PC-9 (cell line): ENCODE measurements around the gene PLA2G2D. TPM values are rescaled to one million over a fixed set of nuclear protein-coding genes. Genes with fewer than 3 reads are reported as not detected.

ENCODE experiments used
- BruUV-seq: library from RNA; stranded (reverse); fragments of 400-500 nt; replicated peaks from 2 replicates; lab custom pipeline; 2021; lab: Mats Ljungman, UMichigan
- CTCF ChIA-PET: fragments of 300-600 bp; sonication (Branson Sonifier 250); formaldehyde crosslinking; loops from one replicate; lab custom pipeline; 2022; ENCODE audit warnings: antibody characterized with exemption; lab: Charles Lee
- POLR2A ChIA-PET: fragments of 300-600 bp; sonication (Branson Sonifier 250); formaldehyde crosslinking; loops from one replicate; lab custom pipeline; 2022; ENCODE audit warnings: antibody characterized with exemption; ENCODE audit not compliant: unreplicated experiment; lab: Charles Lee
- DNase-seq, 2 experiments: peaks; one replicate each; pipeline versions ENCODE4 v3.0.0 to v3.0.0-alpha.2; 2015 to 2022; ENCODE audit warnings: mixed read lengths in 1 of 2
- H2AFZ ChIP-seq: fragments of 200-600 bp; sonication (generic); 2 replicates; pipeline ENCODE4 v1.8.1; 2017; ENCODE audit warnings: antibody characterized with exemption
- H3F3A ChIP-seq: fragments of 200-600 bp; sonication (generic); 2 replicates; pipeline ENCODE4 v1.8.1; 2017; ENCODE audit warnings: antibody characterized with exemption, mild to moderate bottlenecking, low read depth; ENCODE audit not compliant: insufficient read depth
- H3K27ac ChIP-seq: fragments of 200-600 bp; sonication (generic); 2 replicates; pipeline ENCODE4 v1.6.1; 2016; ENCODE audit warnings: mixed run types
- H3K27me3 ChIP-seq: fragments of 200-600 bp; sonication (generic); 2 replicates; pipeline ENCODE4 v1.6.1; 2016; ENCODE audit warnings: low read depth, mixed run types; ENCODE audit not compliant: insufficient read depth
- H3K36me3 ChIP-seq: fragments of 200-600 bp; sonication (generic); 2 replicates; pipeline ENCODE4 v1.6.1; 2016; ENCODE audit warnings: low read depth, mixed run types
- H3K4me1 ChIP-seq: fragments of 200-600 bp; sonication (generic); replicated peaks from 2 replicates; pipeline ENCODE4 v1.6.1; 2016; ENCODE audit warnings: mixed run types; ENCODE audit not compliant: insufficient read depth
- H3K4me2 ChIP-seq: fragments of 200-600 bp; sonication (generic); 2 replicates; pipeline ENCODE4 v1.6.1; 2017; ENCODE audit warnings: mixed run types
- H3K4me3 ChIP-seq: fragments of 200-600 bp; sonication (generic); 2 replicates; pipeline ENCODE4 v1.6.1; 2016; ENCODE audit warnings: mixed run types
- H3K79me2 ChIP-seq: fragments of 200-600 bp; sonication (generic); 2 replicates; pipeline ENCODE4 v1.6.1; 2017; ENCODE audit warnings: low read depth, mixed run types
- H3K9me2 ChIP-seq: fragments of 200-600 bp; sonication (generic); 2 replicates; pipeline ENCODE4 v1.8.1; 2017; ENCODE audit warnings: mild to moderate bottlenecking; ENCODE audit not compliant: insufficient read depth
- H3K9me3 ChIP-seq: fragments of 200-600 bp; sonication (generic); 2 replicates; pipeline ENCODE4 v1.8.1; 2016; ENCODE audit warnings: low read depth; ENCODE audit not compliant: insufficient read depth
- H4K20me1 ChIP-seq: fragments of 200-600 bp; sonication (generic); 2 replicates; pipeline ENCODE4 v1.8.1; 2017; ENCODE audit not compliant: insufficient read depth
- EZH2 ChIP-seq: fragments of 200-600 bp; sonication (generic); IDR thresholded peaks from 2 replicates; pipeline ENCODE4 v1.8.0; 2017; ENCODE audit warnings: antibody characterized with exemption, low read depth
- intact Hi-C: fragments of 100-400 bp; cut with micrococcal nuclease; formaldehyde crosslinking; loops from one replicate; pipeline ENCODE4 v1.10.0; 2022; ENCODE audit not compliant: unreplicated experiment
- total RNA-seq: library from RNA; stranded (reverse); gene quantifications from 2 replicates; pipeline ENCODE4 v1.2.3, GENCODE V29; 2021
- TF ChIP-seq, protein P1 (sequence below): fragments of 200-600 bp; sonication (generic); conservative IDR thresholded peaks from 2 replicates; pipeline ENCODE4 v1.6.1; 2017; ENCODE audit warnings: mixed run types, antibody characterized with exemption, mild to moderate bottlenecking, moderate library complexity

The PLA2G2D gene
- total RNA-seq, 1 experiment from 2014 or later, result not detected

DNA sequence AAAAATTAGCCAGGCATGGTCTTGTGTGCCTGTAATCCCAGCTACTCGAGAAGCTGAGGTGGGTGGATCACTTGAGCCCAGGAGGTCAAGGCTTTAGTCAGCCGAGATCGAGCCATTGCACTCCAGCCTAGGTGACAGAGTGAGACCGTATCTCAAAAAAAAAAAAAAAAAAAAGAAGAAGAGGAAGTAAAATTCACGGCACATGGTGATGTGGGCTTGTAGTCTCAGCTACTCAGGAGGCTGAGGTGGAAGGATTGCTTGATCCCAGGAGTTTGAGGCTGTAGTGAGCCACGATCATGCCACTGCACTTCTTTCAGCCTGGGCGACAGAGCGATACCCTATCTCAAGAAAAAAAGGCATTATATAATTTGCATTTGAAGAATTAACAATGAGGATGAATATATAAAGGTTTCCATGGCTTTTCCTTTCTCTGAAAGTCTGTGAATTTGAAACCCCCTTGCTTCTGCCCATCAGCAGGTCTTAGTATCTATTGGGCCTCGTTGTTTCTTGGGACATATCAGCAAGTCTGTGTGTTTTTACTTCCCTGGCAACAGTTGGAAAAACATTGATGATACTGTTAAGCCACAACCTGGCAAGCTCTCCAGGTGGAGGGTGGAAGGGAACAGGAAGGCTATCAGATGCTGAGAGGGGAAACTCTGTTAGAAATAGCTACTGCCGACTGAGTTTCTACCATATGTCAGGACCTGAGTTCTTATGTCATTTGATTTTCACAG is 4.6 kb upstream of the PLA2G2D start:
- H3K27ac ChIP-seq, result no peak overlapping the region
- ChIA-PET CTCF (interaction anchor here (0.6 kb wide), 1 partner anchor 13 kb away, joined by 3 read pairs; no protein-coding TSS in a partner anchor), POLR2A (interaction anchor here (0.6 to 0.7 kb wide), 3 partner anchors 9 to 465 kb away, joined by 3 to 4 read pairs (median 3); partner anchors contain the start of gene CDA)
- H3K4me1 ChIP-seq, result peaks cover 13% of the 10 kb centered on the region
- no peaks in the 10 kb centered on the region for H3K79me2 ChIP-seq
- no peaks in the 10 kb centered on the region for H3K9me2 ChIP-seq
- intact Hi-C loops, result no loop called here
- H3K27me3 ChIP-seq, result no peaks in the 10 kb centered on the region
- TF ChIP-seq, protein P1, sequence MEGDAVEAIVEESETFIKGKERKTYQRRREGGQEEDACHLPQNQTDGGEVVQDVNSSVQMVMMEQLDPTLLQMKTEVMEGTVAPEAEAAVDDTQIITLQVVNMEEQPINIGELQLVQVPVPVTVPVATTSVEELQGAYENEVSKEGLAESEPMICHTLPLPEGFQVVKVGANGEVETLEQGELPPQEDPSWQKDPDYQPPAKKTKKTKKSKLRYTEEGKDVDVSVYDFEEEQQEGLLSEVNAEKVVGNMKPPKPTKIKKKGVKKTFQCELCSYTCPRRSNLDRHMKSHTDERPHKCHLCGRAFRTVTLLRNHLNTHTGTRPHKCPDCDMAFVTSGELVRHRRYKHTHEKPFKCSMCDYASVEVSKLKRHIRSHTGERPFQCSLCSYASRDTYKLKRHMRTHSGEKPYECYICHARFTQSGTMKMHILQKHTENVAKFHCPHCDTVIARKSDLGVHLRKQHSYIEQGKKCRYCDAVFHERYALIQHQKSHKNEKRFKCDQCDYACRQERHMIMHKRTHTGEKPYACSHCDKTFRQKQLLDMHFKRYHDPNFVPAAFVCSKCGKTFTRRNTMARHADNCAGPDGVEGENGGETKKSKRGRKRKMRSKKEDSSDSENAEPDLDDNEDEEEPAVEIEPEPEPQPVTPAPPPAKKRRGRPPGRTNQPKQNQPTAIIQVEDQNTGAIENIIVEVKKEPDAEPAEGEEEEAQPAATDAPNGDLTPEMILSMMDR, result no peak
- TF ChIP-seq EZH2, result no peak
- H3K4me2 ChIP-seq, result peak overlapping the region; percentile 58
- no peak overlapping the region for H3K4me3 ChIP-seq
- H3F3A ChIP-seq, result no peaks in the 10 kb centered on the region
- H2AFZ ChIP-seq, result no peak overlapping the region
- no peak for DNase-seq
- no peaks in the 10 kb centered on the region for H3K36me3 ChIP-seq
- H4K20me1 ChIP-seq, result no peaks in the 10 kb centered on the region
- no peaks in the 10 kb centered on the region for H3K9me3 ChIP-seq
- BruUV-seq, result no TSS peak

DNA sequence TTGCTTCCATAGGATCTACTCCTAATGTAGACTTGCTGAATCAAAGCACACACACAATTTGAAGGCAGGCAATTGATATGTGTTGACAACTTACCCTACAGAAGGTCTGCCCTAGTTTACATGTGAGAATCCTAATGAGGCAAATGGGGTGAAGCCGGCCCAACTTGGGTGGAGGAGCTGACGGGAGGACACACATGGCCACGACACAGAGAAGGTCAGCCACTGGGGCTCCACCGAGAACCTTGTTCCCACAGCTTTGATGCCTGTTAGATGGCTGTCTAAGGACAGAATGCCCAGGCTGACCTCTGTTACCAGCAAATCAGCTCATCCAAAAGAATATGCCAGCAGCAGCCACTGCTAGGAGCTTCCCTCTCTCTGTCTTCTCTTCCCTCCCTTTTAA is 1.5 kb upstream of the PLA2G2D start:
- H3K4me2 ChIP-seq, result no peak overlapping the region
- POLR2A ChIA-PET, result no interaction called here
- no peaks in the 10 kb centered on the region for H3K79me2 ChIP-seq
- H3K9me3 ChIP-seq, result no peaks in the 10 kb centered on the region
- H3F3A ChIP-seq, result no peaks in the 10 kb centered on the region
- BruUV-seq, result no TSS peak
- no peak for TF ChIP-seq EZH2
- TF ChIP-seq, protein P1, result no peak
- no peak overlapping the region for H3K4me3 ChIP-seq
- H3K27me3 ChIP-seq, result no peaks in the 10 kb centered on the region
- CTCF ChIA-PET, result no interaction called here
- H3K4me1 ChIP-seq, result peaks cover 13% of the 10 kb centered on the region
- H4K20me1 ChIP-seq, result no peaks in the 10 kb centered on the region
- intact Hi-C loops, result no loop called here
- no peaks in the 10 kb centered on the region for H3K9me2 ChIP-seq
- no peak overlapping the region for H2AFZ ChIP-seq
- H3K27ac ChIP-seq, result no peak overlapping the region
- H3K36me3 ChIP-seq, result no peaks in the 10 kb centered on the region
- no peak for DNase-seq

DNA sequence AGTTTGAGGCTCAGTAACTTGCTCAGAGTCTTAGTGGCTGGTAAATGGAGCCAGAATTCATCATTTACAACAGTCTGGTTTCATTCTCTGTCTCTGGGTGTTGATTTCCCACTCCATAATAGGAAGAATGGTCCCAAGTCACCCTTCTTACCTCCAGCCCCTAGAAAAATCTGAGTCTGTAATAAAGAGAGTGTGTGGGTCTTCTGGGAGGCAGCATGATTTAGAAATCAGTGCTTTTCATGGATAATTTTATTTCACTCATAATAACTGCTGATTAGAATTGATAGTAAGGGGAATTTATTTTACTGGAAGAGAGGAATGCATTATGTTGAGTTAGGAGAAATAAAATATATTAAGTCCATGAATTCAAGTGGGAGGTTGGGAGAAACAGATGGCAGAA is 2.1 kb downstream of the PLA2G2D start:
- H3K4me3 ChIP-seq, result no peak overlapping the region
- no peaks in the 10 kb centered on the region for H3K4me1 ChIP-seq
- no TSS peak for BruUV-seq
- H3F3A ChIP-seq, result no peaks in the 10 kb centered on the region
- intact Hi-C loops, result no loop called here
- no peaks in the 10 kb centered on the region for H3K36me3 ChIP-seq
- ChIA-PET CTCF (no interaction called here), POLR2A (no interaction called here)
- no peaks in the 10 kb centered on the region for H3K9me3 ChIP-seq
- no peaks in the 10 kb centered on the region for H3K27me3 ChIP-seq
- no peak overlapping the region for H3K4me2 ChIP-seq
- H3K9me2 ChIP-seq, result no peaks in the 10 kb centered on the region
- H3K79me2 ChIP-seq, result no peaks in the 10 kb centered on the region
- TF ChIP-seq, protein P1, result no peak
- TF ChIP-seq EZH2, result no peak
- no peaks in the 10 kb centered on the region for H4K20me1 ChIP-seq
- no peak overlapping the region for H2AFZ ChIP-seq
- DNase-seq, result no peak
- H3K27ac ChIP-seq, result no peak overlapping the region
